ENCODE measurements around the gene BICD2. TPM values are rescaled to one million over a fixed set of nuclear protein-coding genes. Genes with fewer than 3 reads are reported as not detected.

The BICD2 gene
- total and polyA plus RNA-seq, 8 donors, result 23.7 to 34.5 (median 28.4) TPM

GRCh38 chr9:92764988-92765936, 629 bp upstream of the BICD2 start:
- intact Hi-C loops (cut with DNase I), result loop anchor here in 1 of 2 donors (10.0 kb wide), 1 partner anchor 50 kb away; no protein-coding TSS in a partner anchor
- ATAC-seq (peak; percentile 97), DNase-seq (peak; percentile 98 to 99 (median 98))
- peak overlapping the region; percentile 100 for H3K27ac ChIP-seq
- TF ChIP-seq CTCF (IDR thresholded peaks at IDR 0.05), result peak; percentile 97
- H3K4me1 ChIP-seq, result peaks cover 22 to 58% of the 10 kb centered on the region in 2 donors
- H3K4me3 ChIP-seq, result peak overlapping the region; percentile 74 to 99
- H3K9me3 ChIP-seq, result no peaks in the 10 kb centered on the region
- no peaks in the 10 kb centered on the region for H3K36me3 ChIP-seq
- H3K27me3 ChIP-seq, result no peaks in the 10 kb centered on the region

GRCh38 chr9:92763721-92764380, 782 bp downstream of the BICD2 start:
- intact Hi-C loops (cut with DNase I), result loop anchor here in 1 of 2 donors (10.0 kb wide), 1 partner anchor 49 kb away; no protein-coding TSS in a partner anchor
- H3K27ac ChIP-seq, result peak overlapping the region; percentile 62 to 100
- H3K36me3 ChIP-seq, result no peaks in the 10 kb centered on the region
- peak in 2 of 4 donors; percentile 58 to 88 for DNase-seq
- H3K27me3 ChIP-seq, result no peaks in the 10 kb centered on the region
- no peak for ATAC-seq
- peaks cover 22 to 55% of the 10 kb centered on the region in 2 donors for H3K4me1 ChIP-seq
- H3K4me3 ChIP-seq, result peak overlapping the region; percentile 99
- TF ChIP-seq CTCF (IDR thresholded peaks at IDR 0.05), result no peak
- no peaks in the 10 kb centered on the region for H3K9me3 ChIP-seq

- DNase-seq (no peak), ATAC-seq (no peak)
- Histone ChIP-seq H3K27me3 (no peaks in the 10 kb centered on the region), H3K36me3 (no peaks in the 10 kb centered on the region), H3K27ac (peak overlapping the region in 1 of 2 donors; percentile 100), H3K4me1 (peaks cover 22 to 53% of the 10 kb centered on the region in 2 donors), H3K9me3 (no peaks in the 10 kb centered on the region), H3K4me3 (peak overlapping the region; percentile 99)
- TF ChIP-seq CTCF (IDR thresholded peaks at IDR 0.05), result no peak
- intact Hi-C loops (cut with DNase I), result loop anchor here in 1 of 2 donors (10.0 kb wide), 1 partner anchor 48 kb away; no protein-coding TSS in a partner anchor
Observed at GRCh38 chr9:92762781-92763708, 1.6 kb downstream of the BICD2 start.

GRCh38 chr9:92762196-92762595, 2.4 kb downstream of the BICD2 start:
- TF ChIP-seq CTCF (IDR thresholded peaks at IDR 0.05), result no peak
- DNase-seq (no peak), ATAC-seq (no peak)
- Histone ChIP-seq H3K4me3 (peak overlapping the region in 1 of 2 donors; percentile 99), H3K36me3 (no peaks in the 10 kb centered on the region), H3K9me3 (no peaks in the 10 kb centered on the region), H3K27me3 (no peaks in the 10 kb centered on the region), H3K4me1 (peaks cover 22 to 53% of the 10 kb centered on the region in 2 donors), H3K27ac (peak overlapping the region in 1 of 2 donors; percentile 100)
- intact Hi-C loops (cut with DNase I), result loop anchor here in 1 of 2 donors (10.0 kb wide), 1 partner anchor 47 kb away; no protein-coding TSS in a partner anchor

Data from left lung (tissue), 10 donors.